Pancreas (tissue), 10 donors: Measurements from ENCODE around the gene ZNF451. TPM values are rescaled to one million over a fixed set of nuclear protein-coding genes. Genes with fewer than 3 reads are reported as not detected.

Experiments used
- ATAC-seq, 4 donors: fragments of 200-7000 bp; cut with Tn5 transposase; one replicate each; pipeline versions ENCODE4 v1.8.0 to v1.9.1; 2020; ENCODE audit warnings: mild to moderate bottlenecking in 4 of 4, moderate library complexity in 4 of 4
- DNase-seq, 6 donors: peaks; one replicate each; pipeline ENCODE4 v3.0.0-alpha.2; 2020
- FAIRE-seq: peaks from 2 replicates; lab custom pipeline; 2012; peaks lifted over from hg19 to GRCh38; lab: Jason Lieb, UNC
- H3K27ac ChIP-seq, 4 donors: fragments of 200-600 bp; sonication (generic); 1 replicate in 3 of 4; 2 replicates in 1 of 4; pipeline versions ENCODE4 v1.5.0 to v1.8.0; 2020
- H3K27me3 ChIP-seq, 4 donors: fragments of 200-600 bp; one replicate each; pipeline ENCODE4 v1.8.0; 2021
- H3K36me3 ChIP-seq, 3 donors: fragments of 200-600 bp; sonication (generic) in 1 of 3; one replicate each; pipeline versions ENCODE4 v1.5.0 to v1.8.0; 2020 to 2021
- H3K4me1 ChIP-seq, 3 donors: fragments of 200-600 bp; one replicate each; pipeline ENCODE4 v1.8.0; 2021
- H3K4me3 ChIP-seq, 4 donors: fragments of 200-600 bp; sonication (generic) in 2 of 4; one replicate each; pipeline versions ENCODE4 v1.5.0 to v1.8.0; 2020 to 2021
- H3K9me3 ChIP-seq, 4 donors: fragments of 200-600 bp; one replicate each; pipeline ENCODE4 v1.8.0; 2021
- WGBS, 2 donors: extraction: QIAGEN DNeasy Blood & Tissue Kit; methylation state at CpG; one replicate each; pipeline ENCODE4 v1.1.7; 2013; 5-methylcytosine and 5-hydroxymethylcytosine counted together
- intact Hi-C, 3 donors: fragments of 100-400 bp; cut with DNase I; formaldehyde crosslinking; loops; one replicate each; pipeline versions ENCODE4 v1.11.1 to v1.14.2; 2022
- polyA plus RNA-seq, 2 donors: library from polyadenylated mRNA; stranded (reverse); fragments of 200-250 nt; gene quantifications; one replicate each; pipeline ENCODE4 v1.2.3, GENCODE V29; 2013
- total RNA-seq, 6 donors: library from RNA; stranded (reverse); fragmentation: NEBNext Ultra II Directional in 4 of 6; extraction: Animal tissue kit (Norgen Biotek cat#: 25700) in 4 of 6; gene quantifications; one replicate each; pipeline versions ENCODE4 v1.2.1 to v1.2.4, GENCODE V29; 2021 to 2023
- TF ChIP-seq, protein P1 (sequence below), 4 donors: fragments of 200-600 bp; sonication (generic) in 3 of 4; IDR thresholded peaks; one replicate each; pipeline versions ENCODE4 v1.5.0 to v1.8.0; 2021; ENCODE audit warnings: antibody characterized with exemption in 4 of 4
- donor health status: healthy with polysubstance abuse.
- donor health status: DM: no; HTN: no; CAD: no; lungs with moderate emphysema.
- donor health status: DM: no; HTN: no; CAD: no.
- donor health status: control.
- donor health status: control.
- donor health status: Bipolar disorder and iron deficiency.
- donor health status: DM: yes; HTN: yes; CAD: no.
- donor health status: DM: no; HTN: no; CAD: no.
- donor health status: DM: no; HTN: no; CAD: no.
- donor health status: DM: yes; HTN: yes; CAD: no.

ZNF451 gene
- total and polyA plus RNA-seq, 8 donors: 9.4 to 26.7 (median 18.3) TPM

DNA sequence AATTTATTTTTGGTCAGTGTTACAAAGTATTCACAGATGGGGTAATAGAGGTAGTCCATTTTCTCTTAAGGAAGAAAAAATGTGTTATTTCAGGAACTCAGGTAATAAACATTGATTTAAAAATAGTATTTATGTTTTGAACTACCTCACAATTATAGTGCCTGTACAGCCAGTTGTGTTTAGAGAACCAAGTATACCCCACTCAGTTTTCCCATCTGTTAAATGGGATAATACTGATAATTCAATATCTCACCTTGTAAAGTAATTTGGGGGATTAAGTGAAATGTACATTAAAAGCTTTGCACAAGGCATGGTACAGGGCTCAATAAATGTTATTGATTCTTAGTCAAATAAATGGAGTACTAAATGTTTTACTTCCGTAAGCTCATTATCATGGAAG is 4.7 kb downstream of the ZNF451 start:
- TF ChIP-seq, protein P1, sequence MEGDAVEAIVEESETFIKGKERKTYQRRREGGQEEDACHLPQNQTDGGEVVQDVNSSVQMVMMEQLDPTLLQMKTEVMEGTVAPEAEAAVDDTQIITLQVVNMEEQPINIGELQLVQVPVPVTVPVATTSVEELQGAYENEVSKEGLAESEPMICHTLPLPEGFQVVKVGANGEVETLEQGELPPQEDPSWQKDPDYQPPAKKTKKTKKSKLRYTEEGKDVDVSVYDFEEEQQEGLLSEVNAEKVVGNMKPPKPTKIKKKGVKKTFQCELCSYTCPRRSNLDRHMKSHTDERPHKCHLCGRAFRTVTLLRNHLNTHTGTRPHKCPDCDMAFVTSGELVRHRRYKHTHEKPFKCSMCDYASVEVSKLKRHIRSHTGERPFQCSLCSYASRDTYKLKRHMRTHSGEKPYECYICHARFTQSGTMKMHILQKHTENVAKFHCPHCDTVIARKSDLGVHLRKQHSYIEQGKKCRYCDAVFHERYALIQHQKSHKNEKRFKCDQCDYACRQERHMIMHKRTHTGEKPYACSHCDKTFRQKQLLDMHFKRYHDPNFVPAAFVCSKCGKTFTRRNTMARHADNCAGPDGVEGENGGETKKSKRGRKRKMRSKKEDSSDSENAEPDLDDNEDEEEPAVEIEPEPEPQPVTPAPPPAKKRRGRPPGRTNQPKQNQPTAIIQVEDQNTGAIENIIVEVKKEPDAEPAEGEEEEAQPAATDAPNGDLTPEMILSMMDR (IDR thresholded peaks at IDR 0.05): no peak
- FAIRE-seq (no peak), ATAC-seq (no peak), DNase-seq (no peak)
- Histone ChIP-seq H3K4me3 (no peak overlapping the region), H3K4me1 (peaks cover 10 to 17% (median 15%) of the 10 kb centered on the region in 3 donors), H3K27me3 (no peaks in the 10 kb centered on the region), H3K27ac (no peak overlapping the region), H3K9me3 (no peaks in the 10 kb centered on the region), H3K36me3 (peaks cover 0 to 10% (median 6%) of the 10 kb centered on the region in 3 donors)
- 87 to 94% methylated on average over 1 of the region's 1 CpG for WGBS, 2 donors
- intact Hi-C loops: no loop called here

DNA sequence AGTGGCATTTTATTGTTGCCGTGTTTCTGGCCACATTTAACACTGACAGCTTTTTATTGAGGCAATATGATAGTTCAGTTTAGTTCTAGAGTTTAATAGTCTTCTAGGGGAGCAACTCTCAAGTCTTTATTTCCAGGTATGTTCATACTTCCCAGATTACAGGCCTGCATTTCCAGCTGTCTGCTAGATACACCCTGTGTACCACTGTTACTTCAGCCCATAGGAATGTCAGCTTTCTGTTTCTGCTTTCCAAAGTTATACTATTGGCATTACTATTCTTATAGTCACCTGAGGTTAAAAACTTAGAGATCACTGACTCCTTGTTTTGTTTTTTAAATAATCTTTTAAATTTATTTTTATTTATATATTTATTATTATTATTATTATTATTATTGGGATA is 7.6 kb downstream of the ZNF451 start:
- DNase-seq (no peak), ATAC-seq (peak in 1 of 4 donors; percentile 21), FAIRE-seq (no peak)
- H3K27ac ChIP-seq: no peak overlapping the region
- WGBS, 2 donors: 86 to 93% methylated on average over 1 of the region's 1 CpG
- H3K4me1 ChIP-seq: peaks cover 2 to 8% (median 5%) of the 10 kb centered on the region in 3 donors
- intact Hi-C loops: no loop called here
- H3K27me3 ChIP-seq: no peaks in the 10 kb centered on the region
- H3K4me3 ChIP-seq: no peak overlapping the region
- H3K9me3 ChIP-seq: no peaks in the 10 kb centered on the region
- TF ChIP-seq, protein P1 (IDR thresholded peaks at IDR 0.05): no peak
- peaks cover 0 to 33% (median 33%) of the 10 kb centered on the region in 3 donors for H3K36me3 ChIP-seq

DNA sequence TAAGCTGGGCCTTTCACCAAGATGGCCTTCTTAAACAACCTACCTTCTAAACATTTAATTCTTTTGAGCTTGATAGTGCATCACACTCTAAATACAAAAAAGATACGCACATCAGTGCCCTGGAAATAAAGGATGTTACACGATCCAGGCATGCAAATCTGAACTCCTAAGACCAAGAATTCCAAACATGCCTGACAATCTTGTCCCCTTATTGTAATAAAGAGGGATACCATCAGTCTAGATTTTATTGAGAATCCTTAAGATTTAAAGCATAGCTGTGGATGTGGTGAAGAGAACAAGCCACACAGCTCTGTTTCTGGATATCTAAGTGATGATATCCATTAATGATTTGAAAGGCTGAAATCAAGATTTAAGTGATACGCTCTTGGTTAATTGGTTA is 13.0 kb downstream of the ZNF451 start:
- H3K4me1 ChIP-seq: peaks cover 3 to 12% (median 11%) of the 10 kb centered on the region in 3 donors
- 95 to 97% methylated on average over 3 of the region's 3 CpGs for WGBS, 2 donors
- H3K4me3 ChIP-seq: no peak overlapping the region
- H3K36me3 ChIP-seq: peaks cover 0 to 41% (median 33%) of the 10 kb centered on the region in 3 donors
- FAIRE-seq (no peak), ATAC-seq (no peak), DNase-seq (no peak)
- H3K27me3 ChIP-seq: no peaks in the 10 kb centered on the region
- intact Hi-C loops: no loop called here
- no peaks in the 10 kb centered on the region for H3K9me3 ChIP-seq
- TF ChIP-seq, protein P1 (IDR thresholded peaks at IDR 0.05): no peak
- H3K27ac ChIP-seq: no peak overlapping the region

DNA sequence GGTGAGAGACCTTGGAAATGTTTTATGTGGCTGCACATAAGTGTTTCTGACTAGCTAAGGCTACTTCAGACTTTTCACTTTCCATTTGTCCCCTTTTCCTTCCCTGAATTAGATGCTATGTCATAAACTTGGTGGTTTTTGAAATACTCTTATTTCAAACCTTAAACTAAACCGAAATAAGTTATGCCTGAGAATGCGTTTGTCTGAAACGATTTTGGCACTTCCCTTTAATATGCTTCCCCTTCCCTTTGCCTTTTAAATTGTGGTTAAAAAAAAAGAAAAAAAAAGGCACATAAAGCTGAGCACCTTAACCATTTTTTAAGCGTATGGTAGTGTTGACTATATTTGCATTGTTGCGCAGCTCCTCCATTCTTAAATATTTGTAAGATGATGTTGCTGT is 14.3 kb downstream of the ZNF451 start:
- WGBS, 2 donors: 88% methylated on average over 5 of the region's 5 CpGs
- H3K36me3 ChIP-seq: peaks cover 0 to 38% (median 27%) of the 10 kb centered on the region in 3 donors
- peaks cover 3 to 12% (median 11%) of the 10 kb centered on the region in 3 donors for H3K4me1 ChIP-seq
- DNase-seq: no peak
- H3K4me3 ChIP-seq: no peak overlapping the region
- ATAC-seq: no peak
- no peak overlapping the region for H3K27ac ChIP-seq
- H3K27me3 ChIP-seq: no peaks in the 10 kb centered on the region
- TF ChIP-seq, protein P1 (IDR thresholded peaks at IDR 0.05): no peak
- no peaks in the 10 kb centered on the region for H3K9me3 ChIP-seq
- no peak for FAIRE-seq
- intact Hi-C loops: no loop called here

DNA sequence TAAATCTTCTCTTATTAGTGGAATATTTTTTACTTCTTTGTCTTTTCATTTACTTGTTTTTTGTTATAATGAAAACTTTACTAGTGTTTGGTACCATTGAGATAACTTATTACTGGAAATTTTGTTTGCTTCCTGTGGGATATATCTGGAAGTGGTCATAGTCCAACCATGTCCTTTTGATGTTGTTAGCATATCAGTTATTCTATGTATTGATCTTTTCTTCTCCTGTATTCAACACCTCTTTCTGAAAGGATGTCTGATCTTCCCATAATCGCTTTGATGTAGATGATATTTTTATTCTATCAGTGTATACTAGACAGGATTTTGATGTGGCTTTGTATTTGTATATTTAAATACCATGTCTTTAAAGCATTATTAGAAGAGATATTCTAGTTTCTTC is 17.0 kb downstream of the ZNF451 start:
- no peak for ATAC-seq
- DNase-seq: no peak
- Histone ChIP-seq H3K4me3 (no peak overlapping the region), H3K4me1 (peaks cover 3 to 12% (median 11%) of the 10 kb centered on the region in 3 donors), H3K9me3 (no peaks in the 10 kb centered on the region), H3K27me3 (no peaks in the 10 kb centered on the region), H3K36me3 (peaks cover 0 to 13% (median 2%) of the 10 kb centered on the region in 3 donors), H3K27ac (no peak overlapping the region)
- intact Hi-C loops: no loop called here
- TF ChIP-seq, protein P1 (IDR thresholded peaks at IDR 0.05): no peak
- no peak for FAIRE-seq
- 75 to 88% methylated on average over 1 of the region's 1 CpG for WGBS, 2 donors
